SK-N-MC (cell line): ENCODE results near the gene DNAJB1.

Experiments
- EZH2 ChIP-seq: fragments of 200-600 bp; sonication (generic); IDR thresholded peaks from one replicate; pipeline ENCODE4 v1.6.1; 2017; ENCODE audit warnings: antibody characterized with exemption
- POLR2AphosphoS5 ChIP-seq: IDR thresholded peaks from 2 replicates; pipeline ENCODE4 v1.6.1; 2012; ENCODE audit warnings: mild to moderate bottlenecking, low read depth, low read length, borderline replicate concordance

DNA sequence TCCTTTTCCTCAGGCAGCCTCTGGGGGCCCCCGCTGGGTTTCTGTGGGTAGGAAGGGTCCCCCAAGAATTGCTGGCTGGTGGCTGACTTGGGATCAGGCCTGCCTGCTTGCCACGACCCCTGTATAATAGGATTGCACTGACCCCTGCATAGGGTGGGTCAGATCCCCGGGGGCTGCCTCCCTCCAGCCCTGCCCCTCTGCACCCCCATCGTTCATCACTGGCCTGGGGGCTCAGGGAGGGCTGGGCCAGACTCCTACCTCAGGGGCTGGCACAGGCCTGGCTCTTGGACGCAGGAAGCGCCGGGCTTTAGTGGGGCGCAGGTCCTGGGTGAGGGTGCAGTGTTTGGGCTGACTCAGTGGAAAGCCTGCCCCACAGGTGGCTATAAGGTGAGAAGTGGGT is 43.1 kb upstream of the DNAJB1 start:
- TF ChIP-seq POLR2AphosphoS5 (no peak), EZH2 (no peak)
